Loucy (cell line): Measurements from ENCODE around the gene BAIAP3.

Source experiments
- CTCF ChIP-seq: fragments of 200-600 bp; sonication (generic); conservative IDR thresholded peaks from 2 replicates; pipeline ENCODE4 v1.5.1; 2014; ENCODE audit warnings: mild to moderate bottlenecking, antibody characterized with exemption, low read length
- EZH2phosphoT487 ChIP-seq: fragments of 200-600 bp; IDR thresholded peaks from 2 replicates; pipeline ENCODE4 v1.6.1; 2018; ENCODE audit warnings: antibody characterized with exemption, mild to moderate bottlenecking, moderate library complexity, borderline replicate concordance

GRCh38 chr16:1311212-1311737, 22.2 kb upstream of the BAIAP3 start:
- no peak for TF ChIP-seq CTCF
- TF ChIP-seq EZH2phosphoT487 = no peak
